Dermis lymphatic vessel endothelial cell (primary cell): ENCODE measurements around the gene GHRHR. TPM values are rescaled to one million over a fixed set of nuclear protein-coding genes. Genes with fewer than 3 reads are reported as not detected.

ENCODE experiments used
- total RNA-seq: library from RNA; depleted of rRNA; stranded (reverse); fragments of >200 nt; gene quantifications from 2 replicates; pipeline ENCODE4 v1.2.1, GENCODE V29; 2014

GHRHR gene
- not detected in 2 replicates for total RNA-seq

GRCh38 chr7:30963842-30964241 is at the start of gene GHRHR:
GHRHR (plus strand) TSS chr7:30963953; CDS start chr7:30964069, 116 bp downstream.

Other genes with a start within 250 kb of the GHRHR start
- gene INMT, start 211.8 kb upstream of the GHRHR start, total RNA-seq = not detected in 2 replicates
- 0.76 and 1.6 TPM in 2 replicates for gene MINDY4, start 192.5 kb upstream of the GHRHR start, total RNA-seq
- gene AQP1, start 52.1 kb upstream of the GHRHR start, total RNA-seq = 1.0 and 2.5 TPM in 2 replicates
- gene ADCYAP1R1, start 88.4 kb downstream of the GHRHR start, total RNA-seq = under 0.01 TPM in 1 of 2 replicates, not detected in the other